ENCODE measurements around the gene DOCK2. TPM values are rescaled to one million over a fixed set of nuclear protein-coding genes. Genes with fewer than 3 reads are reported as not detected.

The DOCK2 gene
- total and polyA plus RNA-seq, 2 donors (not counting 3 experiments of a cell fraction or from before 2014, with no cell fraction given), result 0.62 to 4.8 TPM

- Histone ChIP-seq H3K79me2 (ENCODE audit: control insufficient read depth, insufficient read depth, low read length) (no peaks in the 10 kb centered on the region), H3K4me3 (replicated peaks in 1 of 3; ENCODE audit: insufficient read depth in 1 of 3, low read depth in 1 of 3, low read length in 3 of 3) (no peak overlapping the region), H3K9ac (replicated peaks; ENCODE audit: extremely low read depth, insufficient read depth, low read length) (no peak overlapping the region), H3K9me3 (replicated peaks; ENCODE audit: control insufficient read depth, insufficient read depth, low read length) (no peaks in the 10 kb centered on the region), H3K4me2 (ENCODE audit: insufficient read depth, low read length) (no peak overlapping the region), H3K27me3 (ENCODE audit: control insufficient read depth in 2 of 2, insufficient read depth in 2 of 2, low read length in 2 of 2) (peaks cover 0 to 3% of the 10 kb centered on the region in 2 experiments), H3K36me3 (ENCODE audit: control insufficient read depth in 2 of 2, extremely low read depth in 1 of 2, insufficient read depth in 2 of 2, low read length in 2 of 2) (no peaks in the 10 kb centered on the region), H2AFZ (ENCODE audit: low read depth, low read length) (no peak overlapping the region), H4K20me1 (replicated peaks; ENCODE audit: control insufficient read depth, extremely low read depth, insufficient read depth, low read length) (no peaks in the 10 kb centered on the region), H3K27ac (ENCODE audit: insufficient read depth, low read depth, low read length) (no peak overlapping the region), H3K9me1 (replicated peaks; ENCODE audit: control insufficient read depth, extremely low read depth, insufficient read depth, low read length) (no peaks in the 10 kb centered on the region), H3K4me1 (ENCODE audit: control insufficient read depth, extremely low read depth, insufficient read depth, low read length) (no peaks in the 10 kb centered on the region)
- TF ChIP-seq CTCF (IDR thresholded peaks at IDR 0.05; ENCODE audit: extremely low read depth in 1 of 2, insufficient read depth in 1 of 2, low read depth in 1 of 2, low read length in 2 of 2), result no peak
- no peak for TF ChIP-seq FOS (IDR thresholded peaks at IDR 0.05; ENCODE audit: borderline replicate concordance, insufficient read depth, low read length)
- TF ChIP-seq JUN (IDR thresholded peaks at IDR 0.05; ENCODE audit: borderline replicate concordance, insufficient read depth, insufficient read length, low read depth), result no peak
- no peak for TF ChIP-seq MYC (IDR thresholded peaks at IDR 0.05; ENCODE audit: low read depth, low read length)
- no peak for TF ChIP-seq EZH2 (IDR thresholded peaks at IDR 0.05; ENCODE audit: borderline replicate concordance, low read depth, low read length, severe bottlenecking)
- TF ChIP-seq MAX (IDR thresholded peaks at IDR 0.05; ENCODE audit: insufficient read depth, insufficient read length), result no peak
- TF ChIP-seq POLR2AphosphoS5 (IDR thresholded peaks at IDR 0.05; ENCODE audit: insufficient read depth, low read depth, low read length), result no peak
- TF ChIP-seq GATA2 (IDR thresholded peaks at IDR 0.05; ENCODE audit: insufficient read depth, insufficient read length, low read depth, low read length), result no peak
- no peak for FAIRE-seq
- intact Hi-C loops (cut with micrococcal nuclease), result no loop called here
- dilution Hi-C loops (cut with MboI; ENCODE audit: extremely low pct_ligation_motif_present, low sequenced_read_pairs), result no loop called here
- no TSS peak for BruUV-seq (replicated peaks)
- CTCF ChIA-PET, result no interaction called here
- POLR2A ChIA-PET, result no interaction called here
- no peak for DNase-seq (ENCODE audit: low read depth, low spot score)
Measured at GRCh38 chr5:169801781-169802180, 164.7 kb downstream of the DOCK2 start.
